Right cardiac atrium (tissue), 5 donors: Measurements from ENCODE around the gene L1CAM. TPM values are rescaled to one million over a fixed set of nuclear protein-coding genes. Genes with fewer than 3 reads are reported as not detected.
A peak's percentile ranks its signal among the peaks of the same experiment; 100 is the strongest.
"Not testable (repeated sequence)": the region's sequence is repeated elsewhere in the genome, so short reads cannot be mapped to it uniquely, and the experiment has no call there.

Source experiments
- ATAC-seq, 2 donors: fragments of 200-7000 bp; cut with Tn5 transposase; one replicate each; pipeline versions ENCODE4 v1.8.0 to v1.9.1; 2020; ENCODE audit warnings: moderate library complexity in 2 of 2, mild to moderate bottlenecking in 1 of 2
- DNase-seq, 3 donors: peaks; one replicate each; pipeline ENCODE4 v3.0.0-alpha.2; 2020
- H3K27ac ChIP-seq: one replicate; pipeline ENCODE4 v1.5.1; 2013; ENCODE audit warnings: mild to moderate bottlenecking, low read length, control low read depth, moderate library complexity
- H3K27me3 ChIP-seq: one replicate; pipeline ENCODE4 v1.6.1; 2013; ENCODE audit not compliant: control insufficient read depth, insufficient read depth
- H3K4me1 ChIP-seq: one replicate; pipeline ENCODE4 v1.6.1; 2013; ENCODE audit warnings: low read length; ENCODE audit not compliant: control insufficient read depth, insufficient read depth
- H3K4me3 ChIP-seq: one replicate; pipeline ENCODE4 v1.5.1; 2013; ENCODE audit warnings: low read length, control low read depth
- H3K9me3 ChIP-seq: one replicate; pipeline ENCODE4 v1.6.1; 2013; ENCODE audit warnings: low read length; ENCODE audit not compliant: control insufficient read depth
- WGBS: extraction: QIAGEN DNeasy Blood & Tissue Kit; methylation state at CpG from one replicate; pipeline ENCODE4 v1.1.7; 2013; 5-methylcytosine and 5-hydroxymethylcytosine counted together
- intact Hi-C, 4 donors: fragments of 100-400 bp; cut with DNase I; formaldehyde crosslinking; loops; one replicate each; pipeline versions ENCODE4 v1.11.0 to v1.14.0; 2022 to 2023
- polyA plus RNA-seq: library from polyadenylated mRNA; stranded (reverse); fragments of 200-250 nt; gene quantifications from one replicate; pipeline ENCODE4 v1.2.3, GENCODE V29; 2013
- total RNA-seq, 4 donors: library from RNA; stranded (reverse); fragmentation: NEBNext Ultra II Directional; extraction: Animal tissue kit (Norgen Biotek cat#: 25700); gene quantifications; one replicate each; pipeline ENCODE4 v1.2.1, GENCODE V29; 2021
- donor health status: healthy with polysubstance abuse.
- donor health status: DM: no; HTN: yes; CAD: no.
- donor health status: DM: no; HTN: no; CAD: no.
- donor health status: DM: no; HTN: yes; CAD: no; lungs with severe emphysema.
- donor health status: DM: yes; HTN: yes; CAD: no.

L1CAM gene
- total and polyA plus RNA-seq, 5 donors: 7.3 to 14.1 (median 9.2) TPM

DNA sequence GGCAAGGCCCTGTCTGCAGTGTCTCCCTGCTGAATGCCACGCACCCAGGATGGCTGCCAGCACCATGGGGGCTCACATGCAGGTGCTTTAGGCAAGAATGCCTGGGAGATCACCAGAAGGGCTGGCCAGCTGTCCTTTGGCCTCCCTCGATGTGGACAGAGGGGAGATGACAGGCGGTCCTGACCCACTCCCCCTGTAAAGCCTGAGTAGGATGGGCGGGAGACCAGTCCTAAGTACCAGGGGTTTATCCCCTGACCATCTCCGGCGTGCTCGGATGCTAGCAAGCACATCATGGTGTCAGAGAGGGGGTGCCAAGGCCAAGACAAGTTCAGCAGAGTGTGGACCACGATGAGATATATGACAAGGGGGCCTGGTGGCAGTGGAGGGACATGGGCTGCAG lies 60.9 kb downstream of the L1CAM start:
- ATAC-seq (no peak), DNase-seq (no peak)
- intact Hi-C loops: no loop called here
- H3K9me3 ChIP-seq: no peaks in the 10 kb centered on the region
- H3K27me3 ChIP-seq: no peaks in the 10 kb centered on the region
- H3K4me1 ChIP-seq: no peaks in the 10 kb centered on the region
- WGBS: 84% methylated on average over 8 of the region's 8 CpGs
- H3K4me3 ChIP-seq: no peak overlapping the region
- H3K27ac ChIP-seq: no peak overlapping the region

DNA sequence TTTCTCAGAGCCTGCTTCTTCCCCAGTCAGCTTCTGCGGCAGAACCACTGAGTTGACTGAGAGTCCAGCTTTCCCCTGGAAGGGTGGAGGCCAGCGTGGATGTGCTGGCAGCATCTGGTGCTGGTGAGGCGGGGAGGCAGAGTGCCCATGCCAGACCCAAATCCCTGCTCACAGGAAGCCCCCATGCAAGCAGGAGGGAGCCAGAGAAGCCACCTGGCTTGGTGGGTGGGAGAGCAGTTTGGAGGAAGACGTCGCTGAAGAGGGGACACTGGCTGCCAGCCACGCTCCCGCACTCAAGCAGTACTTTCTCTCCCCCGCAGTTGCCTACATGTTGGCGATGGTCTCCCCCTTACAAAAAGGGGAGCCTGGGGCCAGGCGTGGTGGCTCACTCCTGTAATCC lies 61.6 kb downstream of the L1CAM start:
- DNase-seq (no peak), ATAC-seq (no peak)
- no peak overlapping the region for H3K27ac ChIP-seq
- 84% methylated on average over 10 of the region's 10 CpGs for WGBS
- H3K9me3 ChIP-seq: no peaks in the 10 kb centered on the region
- no peaks in the 10 kb centered on the region for H3K4me1 ChIP-seq
- intact Hi-C loops: no loop called here
- no peak overlapping the region for H3K4me3 ChIP-seq
- H3K27me3 ChIP-seq: no peaks in the 10 kb centered on the region

DNA sequence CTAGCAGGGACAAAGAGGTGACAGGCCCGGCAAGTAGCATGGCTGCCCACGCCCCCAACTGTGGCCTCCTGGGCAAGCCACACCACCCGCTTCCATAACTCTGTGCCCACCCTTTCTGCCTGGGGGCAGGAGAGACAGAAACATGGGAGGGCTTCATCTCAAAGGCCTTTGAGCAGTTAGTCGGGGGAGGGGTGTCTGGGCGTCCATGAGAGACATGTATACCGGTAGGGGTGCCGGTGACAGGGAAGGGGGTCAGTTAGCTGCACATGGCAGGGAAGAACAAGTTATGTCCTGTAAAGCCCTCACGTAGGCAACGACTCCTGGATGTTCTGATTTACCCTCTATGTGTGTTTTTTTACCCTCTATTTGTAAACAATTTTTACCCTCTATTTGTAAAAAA lies 64.9 kb downstream of the L1CAM start:
- intact Hi-C loops: no loop called here
- Histone ChIP-seq H3K9me3 (no peaks in the 10 kb centered on the region), H3K4me3 (no peak overlapping the region), H3K4me1 (no peaks in the 10 kb centered on the region), H3K27me3 (no peaks in the 10 kb centered on the region), H3K27ac (no peak overlapping the region)
- 91% methylated on average over 9 of the region's 9 CpGs for WGBS
- ATAC-seq (no peak), DNase-seq (no peak)

DNA sequence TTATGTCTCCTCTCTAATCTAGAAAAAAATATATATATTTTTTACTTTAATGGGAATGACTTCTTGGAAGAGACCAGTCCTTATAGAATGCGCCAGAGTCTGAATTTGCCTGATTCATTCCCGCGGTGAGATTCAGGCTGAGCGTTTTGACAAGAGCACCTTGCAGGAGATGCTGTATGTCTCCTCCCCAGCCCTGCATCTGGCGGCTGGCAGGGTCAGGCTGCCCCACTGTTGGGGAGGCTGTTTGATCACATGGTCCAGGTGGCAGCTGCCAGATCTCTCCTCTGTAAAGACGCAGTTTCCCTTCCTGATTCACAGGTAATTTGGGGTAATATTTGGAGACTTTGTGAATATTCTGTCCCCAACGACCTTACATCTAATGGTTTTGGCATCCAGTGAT lies 65.4 kb downstream of the L1CAM start:
- Histone ChIP-seq H3K27ac (no peak overlapping the region), H3K27me3 (no peaks in the 10 kb centered on the region), H3K4me3 (no peak overlapping the region), H3K9me3 (no peaks in the 10 kb centered on the region), H3K4me1 (no peaks in the 10 kb centered on the region)
- intact Hi-C loops: no loop called here
- ATAC-seq (no peak), DNase-seq (no peak)
- WGBS: 87% methylated on average over 7 of the region's 7 CpGs

GRCh38 chrX:153819384-153820040 lies 66.5 kb downstream of the L1CAM start:
- ATAC-seq (peak in 1 of 2 donors; percentile 18), DNase-seq (no peak)
- Histone ChIP-seq H3K27ac (no peak overlapping the region), H3K9me3 (no peaks in the 10 kb centered on the region), H3K4me3 (peak overlapping the region; percentile 24), H3K27me3 (no peaks in the 10 kb centered on the region), H3K4me1 (no peaks in the 10 kb centered on the region)
- intact Hi-C loops: no loop called here
- WGBS: 30% methylated on average over 23 of the region's 23 CpGs

DNA sequence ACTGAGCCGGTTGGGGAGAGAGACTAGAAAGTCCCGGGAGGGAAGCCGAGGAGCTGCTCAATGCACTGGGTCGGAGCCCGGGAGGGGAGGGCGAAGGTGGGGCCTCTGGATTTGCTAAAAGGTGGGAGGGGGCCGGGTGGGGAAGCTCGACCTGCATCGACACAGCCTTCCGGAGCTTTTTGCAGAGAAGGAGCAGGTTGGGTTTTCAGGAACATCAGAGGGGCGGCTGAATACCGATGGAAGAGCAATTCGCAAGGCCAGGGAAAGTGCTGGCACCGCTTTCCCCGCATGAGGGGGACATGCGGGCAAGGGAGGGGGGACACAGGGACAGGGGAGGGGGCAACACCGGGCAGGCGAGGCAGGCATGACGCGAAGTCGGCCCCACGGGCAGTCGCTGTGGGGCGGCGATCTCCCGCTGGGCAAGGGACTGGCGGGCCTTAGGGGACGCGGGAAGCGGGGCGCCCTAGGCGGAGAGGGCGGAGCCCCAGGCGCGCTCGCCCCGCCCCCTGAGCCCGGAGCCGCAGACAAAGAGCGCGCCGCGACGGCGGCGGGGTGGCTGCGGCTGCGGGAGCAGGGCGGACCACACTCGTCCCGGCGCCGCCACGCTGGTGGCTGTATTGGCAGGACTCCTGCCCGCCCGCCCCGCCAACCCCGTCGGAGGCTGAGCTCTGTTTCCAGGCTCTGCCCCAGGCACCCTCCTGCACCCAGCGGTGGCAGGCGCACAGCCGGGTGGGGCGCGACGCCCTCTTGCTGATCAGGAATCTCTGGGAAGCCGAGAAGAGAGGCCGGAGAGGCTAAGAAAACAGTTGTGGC lies 67.2 kb downstream of the L1CAM start:
- DNase-seq: peak; percentile 55 to 86 (median 77)
- intact Hi-C loops: no loop called here
- Histone ChIP-seq H3K27me3 (no peaks in the 10 kb centered on the region), H3K4me3 (peak overlapping the region; percentile 24), H3K9me3 (no peaks in the 10 kb centered on the region), H3K4me1 (no peaks in the 10 kb centered on the region), H3K27ac (no peak overlapping the region)
- ATAC-seq: peak; percentile 87 to 88
- WGBS: 6% methylated on average over 65 of the region's 67 CpGs

DNA sequence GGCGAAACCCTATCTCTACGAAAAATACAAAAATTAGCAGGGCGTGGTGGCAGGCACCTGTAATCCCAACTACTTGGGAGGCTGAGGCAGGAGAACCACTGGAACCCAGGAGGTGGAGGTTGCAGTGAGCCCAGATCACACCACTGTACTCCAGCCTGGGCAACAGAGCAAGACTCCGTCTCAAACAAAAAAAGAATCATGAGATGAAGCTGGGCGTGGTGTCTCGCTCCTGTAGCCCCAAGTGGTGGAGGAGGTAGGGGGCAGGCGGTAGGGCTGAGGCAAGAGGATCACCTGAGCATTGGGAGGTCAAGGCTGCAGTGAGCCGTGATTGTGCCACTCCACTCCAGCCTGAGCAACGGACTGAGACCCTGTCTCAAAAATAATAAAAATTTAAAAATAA lies 67.9 kb downstream of the L1CAM start:
- WGBS: 97% methylated on average over 9 of the region's 9 CpGs
- H3K27ac ChIP-seq, H3K9me3 ChIP-seq, H3K4me3 ChIP-seq, H3K4me1 ChIP-seq, DNase-seq, ATAC-seq, H3K27me3 ChIP-seq, intact Hi-C loops: not testable (repeated sequence)

- H3K27ac ChIP-seq: no peak overlapping the region
- ATAC-seq: peak in 1 of 2 donors; percentile 58
- H3K4me1 ChIP-seq: no peaks in the 10 kb centered on the region
- intact Hi-C loops: no loop called here
- H3K4me3 ChIP-seq: no peak overlapping the region
- WGBS: 72% methylated on average over 25 of the region's 25 CpGs
- peak in 1 of 3 donors; percentile 65 for DNase-seq
- no peaks in the 10 kb centered on the region for H3K9me3 ChIP-seq
- no peaks in the 10 kb centered on the region for H3K27me3 ChIP-seq
Measured at GRCh38 chrX:153816831-153817690, 68.9 kb downstream of the L1CAM start.

- WGBS: 76% methylated on average over 19 of the region's 19 CpGs
- DNase-seq (no peak), ATAC-seq (no peak)
- H3K4me1 ChIP-seq: no peaks in the 10 kb centered on the region
- intact Hi-C loops: no loop called here
- no peak overlapping the region for H3K27ac ChIP-seq
- H3K27me3 ChIP-seq: no peaks in the 10 kb centered on the region
- no peak overlapping the region for H3K4me3 ChIP-seq
- H3K9me3 ChIP-seq: no peaks in the 10 kb centered on the region
Measured at GRCh38 chrX:153814591-153815315, 71.2 kb downstream of the L1CAM start.

DNA sequence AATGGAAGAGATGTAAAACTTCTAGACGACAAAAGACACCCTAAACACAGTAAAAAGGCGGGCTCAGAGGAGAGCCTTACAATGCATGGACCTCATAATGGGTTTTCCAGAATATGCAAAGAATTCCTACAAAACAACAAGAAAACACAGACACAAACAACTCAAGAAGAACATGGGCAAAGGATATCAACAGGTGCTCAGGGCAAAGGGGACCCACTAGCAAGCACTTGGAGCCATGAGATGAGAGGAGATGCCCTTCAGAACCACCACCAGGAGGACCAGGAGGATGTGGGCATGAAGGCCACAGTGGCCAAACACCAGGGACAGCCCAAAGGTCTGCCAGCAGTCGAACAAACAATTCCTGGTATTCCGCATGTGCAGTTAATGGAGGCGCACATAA lies 72.8 kb downstream of the L1CAM start:
- ATAC-seq (no peak), DNase-seq (no peak)
- WGBS: 91% methylated on average over 5 of the region's 5 CpGs
- Histone ChIP-seq H3K9me3 (no peaks in the 10 kb centered on the region), H3K4me3 (no peak overlapping the region), H3K27ac (no peak overlapping the region), H3K4me1 (no peaks in the 10 kb centered on the region), H3K27me3 (no peaks in the 10 kb centered on the region)
- intact Hi-C loops: loop anchor here in 1 of 4 donors (2.0 kb wide), 1 partner anchor 20 kb away; no protein-coding TSS in a partner anchor
